ENCODE measurements around the gene CTRB2.
"Not testable (repeated sequence)": the region's sequence is repeated elsewhere in the genome, so short reads cannot be mapped to it uniquely, and the experiment has no call there.

Gene CTRB2

DNA sequence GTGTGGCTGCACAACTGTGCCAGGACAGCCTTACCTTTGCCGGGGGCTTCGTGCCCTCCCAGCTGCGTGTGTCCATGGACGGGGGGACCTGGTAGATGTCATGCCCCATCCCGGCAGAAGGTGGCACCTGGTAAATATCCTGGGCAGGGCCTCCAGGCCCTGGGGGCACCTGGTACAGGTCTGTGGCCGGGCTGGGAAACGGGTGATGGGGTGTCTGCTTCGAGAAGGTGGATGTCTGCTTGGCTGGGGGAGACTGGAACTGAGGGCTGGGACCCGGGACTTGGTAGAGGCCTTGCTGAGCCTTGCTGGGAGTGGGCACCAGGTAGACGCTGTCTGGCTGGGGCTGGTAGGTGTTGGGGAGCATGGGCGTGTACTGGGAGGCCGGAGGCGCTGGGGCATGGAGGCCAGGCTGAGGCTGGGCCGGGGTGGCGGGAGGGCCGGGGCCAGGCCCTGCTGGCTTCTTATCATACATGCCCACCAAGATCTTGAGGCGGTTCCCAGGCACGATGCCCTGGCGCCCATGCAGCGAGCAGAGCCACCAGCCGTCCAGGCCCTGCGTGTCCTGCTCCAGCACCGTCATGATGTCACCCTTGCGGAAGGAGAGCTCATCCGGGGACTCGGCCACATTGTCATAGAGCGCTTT is 35.6 kb upstream of the CTRB2 start:
- DNase-seq (ENCODE audit: low spot score) = not testable (repeated sequence)

DNA sequence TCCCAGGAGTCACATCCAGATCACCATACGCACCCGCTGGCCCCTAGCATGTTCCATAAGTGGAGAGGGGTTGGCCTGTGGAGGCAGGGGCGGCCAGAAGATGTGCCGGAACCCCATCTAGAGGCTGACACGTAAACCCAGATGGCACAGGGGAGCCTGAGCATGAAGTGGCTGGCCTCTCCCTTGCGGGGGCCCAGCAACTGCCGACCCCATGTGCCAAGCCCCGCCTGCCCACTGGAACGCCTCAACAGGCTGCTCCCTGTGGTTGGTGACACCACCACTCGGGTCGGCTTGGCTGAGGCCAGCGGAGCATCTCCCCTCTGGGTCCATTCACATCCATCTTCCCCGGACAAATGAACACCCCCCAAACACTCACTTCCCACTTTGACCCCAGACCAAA is 35.0 kb upstream of the CTRB2 start:
- no peak for DNase-seq (ENCODE audit: low spot score)

DNA sequence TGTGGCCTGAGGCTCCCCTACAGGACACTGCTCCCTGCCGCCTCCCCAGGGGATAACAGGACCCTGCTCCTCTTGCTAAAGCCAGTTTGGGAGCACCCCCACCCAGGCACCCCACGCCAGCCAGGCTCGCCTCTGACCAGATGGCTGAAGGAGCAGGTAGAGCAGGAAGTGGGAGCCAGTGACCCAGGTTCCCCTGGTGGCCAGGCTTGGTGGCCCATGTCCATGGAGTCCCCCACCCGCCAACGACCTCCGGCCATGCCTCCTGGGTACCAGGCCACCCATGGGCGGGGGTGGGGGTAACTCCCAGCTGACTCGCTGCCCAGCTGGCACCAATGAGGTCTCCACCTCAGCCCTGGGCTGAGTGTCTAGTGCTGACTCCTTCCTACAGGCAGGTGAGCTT is 34.5 kb upstream of the CTRB2 start:
- no peak for DNase-seq (ENCODE audit: low spot score)

DNA sequence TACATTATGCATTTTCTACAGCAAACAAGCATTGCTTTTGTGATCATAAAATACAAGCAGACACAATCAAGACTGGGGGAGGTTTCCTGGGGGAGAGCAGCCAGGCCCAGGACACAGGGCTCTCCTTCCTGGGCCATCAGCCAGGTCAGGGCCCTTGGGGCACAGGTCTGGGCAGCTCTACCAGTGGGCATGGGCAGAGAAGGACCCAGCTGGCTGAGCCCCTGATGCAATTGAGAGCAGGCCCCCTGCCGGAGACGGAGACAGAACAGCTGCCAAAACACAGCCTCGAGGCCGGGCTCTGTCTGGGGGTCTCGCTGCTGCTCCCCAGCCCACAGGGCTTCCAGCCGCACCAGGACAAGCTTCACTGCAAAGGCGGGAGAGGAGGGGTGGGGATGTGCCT is 33.7 kb upstream of the CTRB2 start:
- DNase-seq (ENCODE audit: low spot score) = not testable (repeated sequence)

DNA sequence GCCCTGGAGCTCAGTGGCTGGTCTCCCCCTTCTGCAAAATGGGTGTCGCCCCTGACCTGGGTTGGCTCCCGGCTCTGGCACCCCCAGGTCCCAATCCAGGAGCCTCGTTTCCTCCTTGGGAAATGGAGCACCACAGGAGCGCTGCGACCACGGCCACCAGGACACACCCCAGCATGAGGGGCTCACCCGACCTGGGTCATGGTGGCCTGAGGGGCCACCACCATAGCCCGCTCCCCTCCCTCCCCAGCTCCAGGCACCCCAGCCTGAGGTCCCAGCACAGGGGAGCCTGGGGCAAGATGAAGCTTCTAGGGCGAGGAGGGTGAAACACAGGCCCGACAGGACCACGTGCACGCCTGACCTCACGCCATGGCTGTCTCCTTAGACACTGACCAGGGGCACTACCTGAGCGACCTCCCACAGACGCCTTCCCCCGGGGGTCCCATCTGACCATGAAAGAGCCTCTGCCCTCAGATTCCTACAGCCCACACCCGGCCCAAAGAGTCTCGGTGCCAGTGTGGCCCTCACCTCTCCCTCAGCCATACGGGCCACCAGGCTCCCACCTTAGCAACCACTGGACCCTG is 32.7 kb upstream of the CTRB2 start:
- no peak for DNase-seq (ENCODE audit: low spot score)

DNA sequence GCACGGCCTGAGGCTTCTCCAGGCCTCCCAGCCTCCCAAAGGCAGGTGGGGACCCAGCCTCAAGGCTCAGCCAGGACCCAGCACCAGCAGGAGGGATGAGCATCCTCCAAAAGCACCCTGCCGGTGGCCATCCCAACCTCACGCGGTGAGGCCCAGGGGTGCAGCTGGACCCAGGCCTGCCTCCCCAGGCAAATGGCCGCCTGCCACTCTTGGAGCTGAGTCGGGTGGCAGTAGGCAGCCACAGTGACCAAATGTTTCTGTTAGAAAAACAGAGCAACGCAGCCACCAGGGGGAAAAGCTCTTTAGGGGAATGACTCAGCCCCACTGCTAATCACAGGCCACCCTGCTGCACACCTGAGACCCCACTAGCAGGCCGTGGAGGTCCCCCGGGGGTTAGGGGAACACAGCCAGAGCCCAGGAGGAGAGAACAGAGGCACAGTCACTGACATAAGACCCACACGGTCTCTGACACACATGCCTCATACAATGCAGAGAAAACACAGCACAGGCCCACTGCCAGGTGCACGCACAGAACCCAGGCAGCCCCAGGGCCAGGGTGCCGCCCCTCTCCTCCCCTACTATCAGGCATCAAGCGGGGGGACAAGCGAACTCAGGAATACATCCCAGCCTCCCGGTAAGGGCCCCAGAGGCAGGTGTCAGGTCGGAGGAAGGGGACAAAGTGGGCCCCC is 32.0 kb upstream of the CTRB2 start:
- no peak for DNase-seq (ENCODE audit: low spot score)

DNA sequence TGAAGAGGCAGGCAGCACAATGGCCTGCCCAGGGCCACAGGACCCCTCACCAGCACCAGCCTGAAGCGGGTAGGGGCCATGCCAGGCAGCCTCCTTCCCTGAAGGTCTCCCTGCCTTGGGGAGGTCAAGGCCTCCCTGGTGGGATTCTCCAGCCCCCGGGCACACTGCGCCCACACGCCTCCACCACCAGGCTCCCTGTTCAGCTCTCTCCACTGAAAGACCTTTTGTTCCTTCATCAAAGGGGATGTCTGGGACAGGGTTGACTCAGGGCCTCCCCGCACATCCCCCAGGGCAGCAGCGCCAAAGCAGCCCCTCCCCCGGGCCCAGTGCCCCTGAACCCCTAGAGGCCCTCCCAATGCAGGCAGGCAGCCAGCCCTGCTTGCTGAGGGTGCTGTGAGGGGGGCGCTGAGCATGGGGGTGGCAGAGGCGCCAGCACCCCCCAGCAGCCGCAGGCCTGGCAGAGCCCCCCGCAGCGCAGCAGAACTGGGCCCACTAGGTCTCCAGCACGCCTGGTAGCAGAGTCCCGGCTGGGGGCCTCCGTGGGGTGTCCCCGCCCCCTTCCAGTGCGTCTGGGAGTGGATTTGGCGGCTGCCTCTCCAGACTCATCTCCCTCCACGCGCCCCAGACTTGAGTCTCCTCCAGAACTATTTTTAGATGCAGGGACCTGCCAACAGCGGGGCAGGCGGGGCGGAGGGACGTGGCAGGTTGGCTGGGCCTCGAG is 31.3 kb upstream of the CTRB2 start:
- no peak for DNase-seq (ENCODE audit: low spot score)

DNA sequence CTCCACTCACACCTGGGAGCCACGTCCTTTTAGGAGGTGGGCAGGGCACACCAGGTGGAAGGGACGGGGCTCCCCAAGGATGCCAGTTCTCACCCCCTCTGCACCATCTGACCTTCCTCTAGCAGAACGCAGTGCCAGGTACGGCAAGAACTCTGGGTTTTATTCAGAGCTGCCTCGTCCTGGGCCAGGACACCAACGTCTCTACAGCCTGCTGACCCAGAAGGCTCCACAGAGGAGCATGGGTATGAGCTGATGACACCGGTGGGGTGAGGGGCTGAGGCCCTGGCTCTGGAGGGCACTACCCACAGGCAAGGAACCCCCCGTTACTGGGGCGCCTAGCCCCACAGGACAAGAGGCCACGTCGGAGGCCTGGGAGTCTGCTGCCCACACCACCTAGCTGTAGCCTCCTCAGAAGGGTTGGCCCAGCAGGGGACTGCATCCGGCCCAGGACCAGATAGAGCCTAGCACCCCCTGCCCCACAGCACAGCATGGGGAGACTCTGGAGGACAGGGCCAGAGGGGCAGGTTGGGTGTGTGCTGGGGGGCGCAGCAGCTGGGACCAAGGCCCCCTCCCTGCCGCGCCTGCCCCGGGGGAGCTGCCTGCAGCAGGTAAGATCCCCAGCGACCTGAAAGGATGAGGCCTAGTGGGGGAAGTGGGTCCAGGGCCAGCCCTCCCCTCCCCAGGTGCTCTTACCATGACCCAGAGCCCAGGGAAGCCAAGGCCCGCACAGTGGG is 30.6 kb upstream of the CTRB2 start:
- DNase-seq (ENCODE audit: low spot score) = no peak

DNA sequence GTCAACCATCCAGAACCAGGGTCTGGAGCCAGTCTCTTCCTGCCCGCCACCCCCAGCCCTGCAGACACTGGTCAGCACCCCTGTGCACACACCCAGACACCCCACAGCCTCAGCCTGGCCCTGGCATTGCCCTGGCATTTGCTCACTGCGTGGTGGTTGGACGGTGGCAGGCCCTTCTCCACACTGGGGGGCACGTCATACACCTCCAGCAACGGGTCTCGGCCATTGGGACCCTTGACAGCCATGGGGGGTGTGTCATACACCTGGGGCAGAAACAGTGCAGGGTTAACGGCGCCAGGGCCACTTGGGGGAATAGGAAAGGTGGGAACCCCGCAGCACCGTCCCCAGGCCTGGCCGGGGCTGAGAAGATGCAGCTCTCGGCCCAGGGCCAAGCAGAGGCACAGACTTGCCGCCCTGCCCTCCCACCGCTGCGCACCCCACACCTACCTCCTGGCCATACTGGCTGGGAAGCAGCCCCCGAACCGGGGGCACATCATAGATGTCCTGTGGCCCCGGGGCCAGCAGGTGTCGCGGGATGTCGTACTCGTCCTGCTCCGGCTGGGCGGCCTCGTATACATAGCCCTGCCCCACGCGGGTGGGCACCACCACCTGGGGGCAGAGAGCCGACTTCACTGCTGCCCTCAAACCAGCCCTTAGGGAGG is 29.9 kb upstream of the CTRB2 start:
- no peak for DNase-seq (ENCODE audit: low spot score)

DNA sequence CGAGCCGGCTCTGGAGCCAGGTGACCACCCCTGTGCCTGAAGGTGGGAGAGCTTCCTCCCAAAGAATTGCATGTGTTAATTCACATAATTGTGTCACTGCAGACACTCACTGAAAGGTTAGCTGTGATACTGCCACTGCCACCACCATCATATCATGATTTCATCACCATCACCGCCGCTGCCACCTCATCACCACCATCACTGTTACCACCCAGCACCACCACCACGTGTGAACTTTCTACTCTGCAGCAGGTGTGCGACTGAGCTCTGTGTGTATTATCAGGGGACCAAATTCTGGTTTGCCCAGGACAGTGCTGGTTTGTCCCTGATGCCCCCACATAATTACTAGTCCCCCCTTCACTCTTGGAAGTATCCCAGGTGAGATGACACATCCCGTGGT is 29.3 kb upstream of the CTRB2 start:
- DNase-seq (ENCODE audit: low spot score) = no peak

DNA sequence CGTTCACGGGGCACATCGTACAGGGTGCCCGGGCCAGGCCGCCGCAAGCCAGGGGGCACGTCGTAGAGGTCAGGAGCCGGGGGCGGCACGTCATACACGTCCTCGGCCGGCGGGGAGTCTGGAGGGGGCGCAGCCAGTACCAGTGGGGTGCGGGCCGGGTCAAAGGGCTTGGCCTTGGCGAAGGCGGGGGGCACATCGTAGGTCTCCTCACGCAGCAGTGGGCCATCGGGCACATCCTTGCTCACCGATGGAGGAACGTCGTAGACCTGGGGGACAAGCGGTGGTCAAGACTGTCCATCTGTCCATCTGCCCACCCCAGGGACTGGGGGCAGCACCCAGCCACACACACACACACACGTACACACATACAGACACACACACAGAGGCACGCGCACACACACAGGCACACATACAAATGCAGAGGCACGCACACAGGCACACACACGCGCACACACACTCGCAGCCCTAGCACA is 28.8 kb upstream of the CTRB2 start:
- no peak for DNase-seq (ENCODE audit: low spot score)

DNA sequence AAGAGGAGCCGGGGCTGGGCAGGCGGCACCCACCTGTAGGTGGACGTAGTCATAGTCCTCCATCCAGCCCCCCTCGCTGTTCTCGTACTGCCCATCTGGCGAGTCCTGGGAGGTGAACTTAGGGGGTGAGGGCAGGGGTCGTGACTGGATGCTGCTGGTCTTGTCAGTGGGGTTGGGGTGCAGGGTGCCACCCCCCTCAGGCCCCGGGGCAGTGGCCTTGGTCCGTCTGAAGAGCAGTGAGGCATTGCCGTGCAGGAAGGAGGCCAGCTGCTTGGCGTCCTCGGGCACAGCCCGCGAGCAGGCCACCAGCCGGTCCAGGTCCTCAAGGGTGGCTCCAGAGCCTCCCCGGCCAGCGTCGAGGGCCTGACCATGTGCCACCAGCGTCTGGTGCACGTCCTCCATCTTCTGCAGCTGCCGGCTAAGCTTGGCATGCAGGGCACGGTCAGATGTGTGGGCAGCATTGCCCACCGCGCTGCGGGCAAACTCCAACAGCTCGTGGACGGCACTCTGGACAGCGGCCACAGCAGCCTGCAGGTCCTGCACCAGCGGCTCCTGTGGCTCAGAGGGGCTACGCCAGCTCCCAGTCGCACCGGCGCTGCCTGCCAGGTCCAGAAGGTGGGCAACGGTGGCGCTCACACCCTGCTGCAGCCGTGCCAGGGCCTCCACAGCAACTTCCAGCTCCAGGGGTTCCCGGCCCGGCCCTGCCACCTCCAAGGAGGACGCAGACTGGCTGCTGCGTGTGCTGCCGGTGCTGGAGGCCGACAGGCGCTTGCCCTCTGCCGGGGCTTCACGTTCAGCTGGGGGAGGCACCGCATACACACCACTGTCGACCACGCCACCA is 28.1 kb upstream of the CTRB2 start:
- no peak for DNase-seq (ENCODE audit: low spot score)

DNA sequence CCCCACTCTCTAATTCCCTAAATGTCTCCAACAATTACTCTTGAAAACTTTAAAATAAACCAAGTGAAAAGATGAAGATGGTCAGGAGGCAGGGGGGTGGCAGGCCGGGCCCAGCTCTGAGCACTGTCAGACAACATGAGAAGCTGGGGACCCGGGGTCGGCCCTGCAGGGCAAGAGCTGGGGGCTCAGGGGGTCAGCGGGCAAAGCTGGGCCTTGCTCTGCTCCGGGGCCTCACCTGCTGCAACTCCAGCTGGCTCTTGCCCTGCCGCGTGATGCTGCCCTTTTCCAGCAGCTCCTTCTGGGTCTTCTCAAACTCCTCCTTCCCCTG is 26.6 kb upstream of the CTRB2 start:
- DNase-seq (ENCODE audit: low spot score) = no peak

DNA sequence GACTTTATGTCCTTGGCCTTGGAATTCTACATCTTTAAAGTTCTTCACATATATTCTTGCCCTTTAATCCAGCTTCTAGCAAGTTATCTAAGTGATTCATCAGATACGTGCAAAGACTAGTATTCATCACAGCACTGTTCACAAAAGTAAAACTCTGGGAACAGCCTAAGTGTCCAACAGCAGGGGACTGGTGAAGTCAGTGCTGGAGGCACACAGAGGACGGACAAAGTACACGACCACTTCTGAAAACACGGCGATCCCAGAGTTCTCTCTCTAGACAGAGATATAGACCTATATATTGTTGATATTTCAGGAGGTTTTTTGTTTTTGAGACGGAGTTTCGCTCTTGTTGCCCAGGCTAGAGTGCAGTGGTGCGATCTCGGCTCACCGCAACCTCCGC is 24.6 kb upstream of the CTRB2 start:
- DNase-seq (ENCODE audit: low spot score) = no peak

DNA sequence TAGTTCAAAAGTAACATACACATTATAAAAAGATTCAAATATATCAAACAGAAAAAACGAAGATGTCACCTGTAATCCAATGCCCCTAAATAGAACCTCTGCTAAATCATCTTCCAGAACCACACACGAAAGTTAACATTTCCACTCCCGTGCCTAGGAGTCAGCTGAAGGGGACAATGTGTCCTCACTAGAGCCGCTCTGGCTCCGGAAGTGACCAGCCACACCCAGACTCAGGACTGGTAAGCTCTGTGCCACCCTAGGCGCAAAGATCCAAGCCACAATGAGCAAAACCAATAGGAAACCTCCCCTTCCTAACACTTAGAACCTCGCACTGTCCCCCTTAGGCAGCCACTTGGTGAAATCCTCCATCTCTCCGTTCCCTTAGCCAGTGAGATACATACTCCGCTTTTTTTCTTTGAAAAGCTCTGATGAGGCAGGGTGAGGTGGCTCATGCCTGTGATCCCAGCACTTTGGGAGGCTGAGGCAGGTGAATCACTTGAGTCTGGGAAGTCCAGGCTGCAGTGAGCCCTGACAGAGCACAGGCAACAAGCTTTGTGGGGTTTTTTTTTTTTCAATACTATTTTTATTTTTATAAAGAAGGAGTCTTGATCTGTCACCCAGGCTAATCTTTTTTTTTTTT is 23.6 kb upstream of the CTRB2 start:
- DNase-seq (ENCODE audit: low spot score) = no peak

DNA sequence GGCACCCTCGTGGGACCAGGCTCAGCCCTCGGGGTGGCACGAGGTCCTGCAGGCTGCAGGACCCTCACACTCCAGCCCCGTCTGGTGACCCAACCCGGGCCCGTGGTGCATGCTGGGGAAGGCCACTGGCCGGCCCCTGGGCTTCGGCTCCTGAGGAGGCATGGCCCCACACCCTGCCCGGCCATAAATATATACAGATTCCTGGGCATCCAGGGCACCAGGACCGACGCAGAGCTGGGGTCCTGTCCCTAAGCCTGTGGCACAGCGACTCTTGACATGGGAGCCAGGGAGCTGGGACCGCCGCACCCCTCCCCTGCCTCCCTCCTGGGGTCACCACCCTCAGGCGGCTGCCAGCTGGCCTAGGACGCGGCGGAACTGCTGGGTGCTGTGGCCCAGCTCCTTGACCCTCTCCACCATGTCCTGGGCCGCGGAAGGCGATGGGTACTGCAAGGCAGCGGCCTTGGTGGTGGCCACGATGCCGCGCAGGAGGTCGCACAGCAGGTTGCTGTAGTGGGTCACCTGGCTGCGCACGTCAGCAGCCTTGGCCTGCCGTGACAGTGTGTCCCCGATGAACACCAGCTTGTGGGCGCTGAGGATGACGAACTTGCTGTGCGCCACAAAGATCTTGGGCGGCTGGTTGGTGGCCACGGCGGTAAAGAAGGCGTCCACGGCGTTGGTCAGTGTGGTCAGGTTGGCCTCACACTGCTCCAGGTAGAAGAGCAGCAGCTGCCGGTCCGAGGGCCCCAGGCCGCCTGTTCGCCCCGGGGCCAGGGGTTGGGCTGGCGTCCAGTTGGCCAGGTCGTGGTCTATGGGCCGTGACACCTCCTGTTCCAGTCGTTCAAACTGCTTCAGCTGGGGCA is 22.4 kb upstream of the CTRB2 start:
- DNase-seq (ENCODE audit: low spot score) = no peak

DNA sequence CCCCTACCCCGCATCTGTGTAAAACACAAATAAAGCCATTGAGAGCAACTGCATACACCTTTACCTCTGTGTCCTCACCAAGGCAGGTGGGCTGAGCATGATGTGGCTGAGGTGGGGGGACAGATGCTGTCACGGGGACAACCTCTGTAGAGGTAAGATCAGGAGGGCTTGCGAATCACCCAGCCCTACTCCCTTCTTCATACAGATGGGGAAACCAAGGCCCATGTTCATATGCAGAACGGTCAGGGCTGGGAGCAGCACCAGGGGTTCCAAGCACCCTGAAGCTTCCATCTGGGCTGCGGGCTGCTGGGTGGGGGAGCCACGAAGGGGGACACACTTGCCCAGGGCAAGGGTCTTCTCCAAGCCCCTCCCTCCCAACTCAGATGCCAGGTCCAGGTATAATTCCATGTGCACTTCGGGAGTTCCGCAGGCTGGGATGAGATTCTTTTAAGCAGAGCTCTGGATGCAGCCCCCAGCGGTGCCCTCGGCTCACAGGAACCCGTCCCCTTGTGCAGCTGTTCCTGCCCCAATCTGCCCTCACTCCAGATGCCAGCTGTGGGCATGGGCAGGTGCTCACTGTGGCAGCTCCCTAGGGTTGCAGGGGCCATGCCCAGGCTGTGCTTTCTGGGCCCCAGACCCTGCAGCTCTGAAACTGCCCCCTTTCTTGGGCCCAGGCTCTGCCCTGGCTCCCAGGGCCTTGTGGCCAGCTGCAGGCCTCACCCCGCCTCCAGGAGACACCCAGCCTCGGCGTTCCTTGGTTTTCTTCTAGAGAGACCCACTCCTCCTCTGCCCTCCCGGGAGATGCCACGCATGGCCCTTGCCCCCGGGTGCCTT is 21.4 kb upstream of the CTRB2 start:
- DNase-seq (ENCODE audit: low spot score) = no peak

DNA sequence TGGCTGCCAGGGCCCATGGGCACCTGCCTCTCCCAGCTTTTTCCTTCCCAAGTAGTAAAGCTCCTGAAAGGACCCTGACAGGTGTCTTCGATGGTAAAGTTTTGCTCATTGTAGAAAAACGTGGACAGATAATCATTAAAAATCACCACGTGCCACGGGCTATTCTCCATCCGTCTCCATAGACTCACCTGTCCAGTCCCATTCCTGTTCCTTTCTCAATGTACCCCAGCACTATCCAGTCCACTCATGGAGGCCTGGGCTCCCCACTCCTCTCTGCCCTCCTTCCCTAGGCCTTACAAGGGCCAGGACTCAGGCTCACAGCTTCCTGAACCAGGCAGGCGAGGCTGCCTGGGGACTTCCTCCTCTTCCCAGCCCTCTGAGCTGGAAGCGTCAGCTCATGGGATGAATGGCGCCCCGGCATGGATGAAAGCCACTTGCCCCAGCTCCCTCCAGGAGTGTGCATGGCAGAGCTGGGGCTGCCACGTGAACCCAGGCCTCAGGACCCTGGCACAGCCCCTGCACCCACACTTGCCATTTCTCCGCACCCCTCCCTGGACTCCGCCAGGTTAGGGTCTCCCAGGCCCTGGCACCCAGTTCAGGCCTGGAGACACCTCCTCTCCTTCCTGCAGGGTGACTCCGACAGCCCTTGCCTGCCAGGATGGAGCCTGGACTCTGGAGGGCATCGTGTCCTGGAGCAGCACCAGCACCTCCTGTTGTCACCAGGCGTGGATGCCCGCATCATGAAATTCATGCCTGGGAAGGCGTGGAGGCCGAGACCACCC is 20.6 kb upstream of the CTRB2 start:
- DNase-seq (ENCODE audit: low spot score) = no peak
